DLD1 (cell line): ENCODE measurements around the gene TUBGCP2.

ENCODE experiments used
- in situ Hi-C: cut with HindIII; loops from 2 replicates; pipeline ENCODE4 v1.10.0; 2017; ENCODE audit warnings: low sequenced_read_pairs

Gene TUBGCP2

GRCh38 chr10:133252223-133252552 is 56.5 kb downstream of the TUBGCP2 start:
- in situ Hi-C loops: loop anchor here (25.0 kb wide), 1 partner anchor 90 kb away; the partner anchor contains the start of gene KNDC1

DNA sequence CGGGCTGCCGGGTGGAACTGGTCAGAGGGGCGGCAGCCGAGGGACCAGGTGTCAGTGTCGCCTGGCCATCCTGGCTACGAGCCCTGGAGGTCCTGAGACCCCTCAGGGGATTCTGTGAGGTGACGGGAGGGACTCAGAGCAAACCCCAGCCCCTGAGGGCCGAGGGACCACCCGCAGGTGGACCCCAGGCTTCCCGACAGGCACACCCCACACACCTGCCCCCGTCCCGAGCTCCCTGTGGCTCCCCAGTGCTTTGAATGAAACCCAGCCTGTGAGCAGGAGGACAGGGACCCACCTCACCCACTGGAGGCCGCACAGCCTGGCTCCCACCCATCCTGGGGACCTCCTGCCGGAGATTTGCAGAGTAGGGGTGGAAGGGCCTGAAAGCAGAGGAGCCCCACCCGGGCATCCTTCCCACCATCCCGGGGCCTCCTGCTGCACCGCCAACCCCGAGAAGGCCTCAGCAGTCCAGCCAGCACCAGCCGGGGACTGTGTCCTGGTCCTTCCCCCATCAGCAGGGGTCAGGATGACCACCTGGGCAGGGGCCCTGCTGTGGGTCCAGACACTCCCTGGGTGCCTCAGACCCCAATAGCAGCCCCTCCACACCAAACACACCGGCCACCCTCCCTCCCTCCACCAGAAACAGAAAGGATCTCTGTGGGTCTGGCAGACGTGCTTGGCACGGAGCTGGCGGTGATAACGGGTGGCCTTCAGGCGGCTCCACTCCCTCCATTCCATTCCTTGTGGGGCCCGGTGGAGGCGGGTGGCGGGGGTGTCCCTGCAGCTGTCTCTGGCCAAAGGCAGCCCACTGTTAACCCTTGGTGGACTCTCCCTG is 57.1 kb downstream of the TUBGCP2 start:
- in situ Hi-C loops: loop anchor here (25.0 kb wide), 1 partner anchor 89 kb away; the partner anchor contains the start of gene KNDC1

DNA sequence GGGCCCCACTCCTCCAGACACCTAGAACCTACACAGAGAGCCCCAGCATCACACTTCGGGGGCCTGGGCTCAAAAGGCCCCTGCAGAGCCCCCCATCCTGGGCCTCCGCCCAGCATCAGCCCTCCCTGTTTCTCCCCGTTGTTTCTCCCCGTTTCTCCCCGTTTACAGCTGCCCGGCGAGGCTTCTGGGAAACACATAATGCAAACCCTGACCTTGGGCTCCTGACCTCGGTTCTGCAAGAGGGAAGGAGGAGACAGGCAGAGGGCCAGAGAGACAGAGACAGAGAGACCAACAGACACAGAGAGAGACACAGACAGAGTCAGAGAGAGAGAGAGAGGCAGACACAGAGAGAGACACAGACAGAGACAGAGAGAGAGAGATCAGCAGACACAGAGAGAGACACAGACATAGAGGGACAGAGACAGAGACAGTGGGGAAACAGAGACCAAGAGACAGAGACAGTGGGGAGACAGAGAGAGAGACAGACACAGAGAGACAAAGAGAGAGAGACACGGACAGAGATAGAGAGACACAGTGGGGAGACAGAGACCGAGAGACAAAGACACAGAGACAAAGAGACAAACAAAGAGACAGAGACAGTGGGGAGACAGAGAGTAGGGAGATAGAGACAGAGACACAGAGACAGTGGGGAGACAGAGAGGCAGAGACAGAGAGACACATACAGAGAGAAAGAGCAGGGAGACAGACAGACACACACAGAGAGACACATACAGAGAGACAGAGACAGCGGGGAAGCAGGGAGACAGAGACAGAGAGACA is 58.5 kb downstream of the TUBGCP2 start:
- in situ Hi-C loops: loop anchor here (25.0 kb wide), 1 partner anchor 88 kb away; the partner anchor contains the start of gene KNDC1

DNA sequence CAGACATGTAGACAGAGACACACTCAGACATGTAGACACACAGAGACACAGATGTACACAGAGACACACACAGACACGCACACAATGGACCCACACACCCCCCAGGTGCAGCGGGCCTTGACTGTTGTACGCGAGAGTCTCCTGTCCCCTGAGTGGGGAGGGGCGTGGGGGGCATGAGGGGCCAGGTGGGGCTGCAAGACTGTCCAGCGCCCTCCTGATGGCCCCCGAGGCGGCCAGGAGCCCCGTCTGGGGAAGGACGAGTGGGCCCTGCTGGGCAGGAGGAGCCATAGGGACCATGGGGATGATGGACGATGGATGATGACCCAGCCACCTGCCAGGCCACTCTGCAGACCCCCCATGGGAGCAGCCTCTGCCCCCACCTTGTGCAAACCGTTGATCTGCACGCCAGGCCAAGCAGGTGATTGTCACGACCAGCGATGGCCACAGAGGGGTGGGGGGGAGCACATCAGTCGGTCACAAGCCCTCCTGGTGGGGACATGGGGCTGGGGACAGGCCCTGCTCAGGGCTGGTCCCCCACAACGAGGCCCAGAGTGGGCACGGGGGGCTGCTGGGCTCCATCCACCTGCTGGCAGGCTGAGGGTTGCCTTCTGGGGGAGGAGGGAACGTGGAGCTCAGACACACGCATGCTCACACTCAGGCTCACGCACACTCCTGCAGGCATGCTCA is 59.4 kb downstream of the TUBGCP2 start:
- in situ Hi-C loops: no loop called here

GRCh38 chr10:133248334-133248715 is 60.3 kb downstream of the TUBGCP2 start:
- in situ Hi-C loops: no loop called here

GRCh38 chr10:133247681-133248333 is 60.9 kb downstream of the TUBGCP2 start:
- in situ Hi-C loops: no loop called here

GRCh38 chr10:133246236-133246626 is 62.4 kb downstream of the TUBGCP2 start:
- in situ Hi-C loops: no loop called here

- in situ Hi-C loops: no loop called here
Observed at GRCh38 chr10:133245439-133246235, 63.0 kb downstream of the TUBGCP2 start.

- in situ Hi-C loops: no loop called here
Observed at GRCh38 chr10:133243593-133243992, 65.1 kb downstream of the TUBGCP2 start.

- in situ Hi-C loops: no loop called here
Observed at GRCh38 chr10:133242611-133243356, 65.9 kb downstream of the TUBGCP2 start.

DNA sequence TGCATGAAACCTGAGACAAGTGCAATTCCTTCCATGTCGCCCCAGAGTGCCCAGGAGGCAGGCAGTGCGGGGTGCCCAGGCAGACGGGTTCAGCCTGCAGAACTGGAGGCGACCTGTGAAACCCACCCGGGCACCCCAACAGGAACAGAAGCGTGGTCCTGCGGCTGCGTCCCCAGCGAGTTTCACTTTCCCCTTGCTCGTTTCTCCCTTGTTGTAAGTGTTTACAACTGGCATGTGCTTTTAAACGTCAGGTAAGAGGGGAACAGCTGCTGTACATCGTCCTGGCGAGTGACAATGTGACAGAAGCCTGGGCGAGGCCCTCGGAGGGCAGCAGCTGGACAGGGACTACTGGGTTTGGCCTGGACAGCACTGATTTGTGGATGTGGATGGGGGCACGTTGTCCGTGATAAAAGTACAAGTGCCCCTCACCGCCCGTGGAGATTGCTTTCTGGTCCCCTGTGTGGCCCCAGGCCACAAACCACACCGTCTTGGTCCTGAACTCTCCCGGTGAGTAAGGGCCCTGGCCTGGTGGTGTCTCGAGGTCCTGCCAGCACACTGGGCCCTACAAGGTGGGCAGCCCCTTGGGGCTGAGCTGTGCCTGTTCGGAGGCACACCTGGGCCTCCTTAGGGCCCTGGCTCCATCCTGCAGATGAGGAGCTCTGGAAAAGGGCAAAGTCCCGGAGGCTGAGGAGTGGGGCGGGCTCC is 67.0 kb downstream of the TUBGCP2 start:
- in situ Hi-C loops: no loop called here

GRCh38 chr10:133239990-133240389 is 68.7 kb downstream of the TUBGCP2 start:
- in situ Hi-C loops: no loop called here

DNA sequence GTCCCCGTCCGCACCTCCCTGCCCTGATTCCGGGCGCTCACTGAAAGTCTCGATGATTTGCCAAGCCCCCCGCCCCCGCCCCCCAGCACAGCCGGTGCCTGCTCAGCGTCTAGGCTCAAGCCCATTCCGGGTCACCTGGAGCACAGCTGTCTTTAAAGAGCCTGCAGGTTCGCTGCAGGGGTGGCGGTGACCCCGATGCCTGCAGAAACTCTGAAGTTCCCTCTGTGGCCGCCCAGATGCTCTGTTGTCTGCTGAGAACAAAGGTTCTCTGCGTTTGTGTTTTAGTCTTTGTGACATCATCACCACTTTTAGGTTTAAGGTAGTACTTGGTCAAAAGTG is 70.2 kb downstream of the TUBGCP2 start:
- in situ Hi-C loops: no loop called here

DNA sequence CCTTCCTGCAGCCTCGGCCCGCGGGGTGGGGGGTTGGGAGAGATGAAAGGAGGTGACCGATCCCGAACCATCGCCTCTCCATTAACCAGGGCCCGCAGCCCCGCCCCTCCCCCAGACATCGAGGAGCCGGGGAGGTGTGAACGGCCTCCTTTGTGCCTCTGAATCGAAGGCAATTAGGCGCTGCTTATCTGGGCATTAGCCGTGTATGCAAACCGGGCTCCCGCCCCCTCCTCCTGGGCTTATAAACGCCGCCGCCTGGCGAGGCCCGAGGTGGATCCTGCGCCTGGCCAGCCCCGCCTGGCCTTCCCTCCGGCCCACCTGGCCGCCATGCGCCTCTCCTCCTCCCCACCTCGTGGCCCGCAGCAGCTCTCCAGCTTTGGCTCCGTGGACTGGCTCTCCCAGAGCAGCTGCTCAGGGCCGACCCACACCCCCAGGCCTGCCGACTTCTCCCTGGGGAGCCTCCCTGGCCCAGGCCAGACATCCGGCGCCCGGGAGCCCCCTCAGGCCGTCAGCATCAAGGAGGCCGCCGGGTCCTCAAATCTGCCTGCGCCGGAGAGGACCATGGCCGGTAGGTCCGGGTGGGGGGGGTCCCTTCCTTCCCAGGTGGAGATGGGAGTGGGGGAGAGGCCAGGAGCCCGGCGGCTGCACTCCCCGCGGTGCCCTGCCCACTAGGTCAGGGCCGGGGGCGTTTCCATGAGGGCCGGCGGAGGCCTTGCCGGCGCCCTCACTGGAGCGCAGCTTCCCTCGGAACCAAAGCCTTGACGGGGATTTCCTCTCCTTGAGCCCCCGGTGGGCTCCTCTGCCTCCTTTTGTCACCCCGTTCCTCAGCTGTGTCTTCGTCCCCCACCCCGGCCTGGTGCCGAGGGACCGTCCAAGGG is 70.8 kb downstream of the TUBGCP2 start, which contains the start of gene VENTX:
VENTX (plus strand) TSS at position 268 of the 878 bp plus-strand sequence; CDS start at position 328, 60 bp downstream.
- in situ Hi-C loops: no loop called here

DNA sequence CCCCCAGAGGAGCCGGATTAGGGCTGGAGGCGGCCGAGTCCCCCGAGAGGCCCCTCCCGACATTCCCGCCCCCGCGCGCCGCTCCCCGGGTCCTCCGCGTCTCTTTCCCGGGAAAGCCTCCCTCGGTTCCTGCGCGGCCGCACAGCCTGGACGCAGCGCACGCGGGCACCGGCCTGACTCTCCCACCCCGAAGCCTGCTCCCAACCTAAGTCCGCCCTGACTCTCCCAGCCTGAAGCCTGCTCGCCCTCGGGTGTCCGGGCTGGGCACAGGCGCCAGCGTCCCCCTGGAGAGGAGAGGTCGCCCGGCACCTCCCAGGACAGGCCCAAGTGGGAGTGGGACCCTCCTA is 71.5 kb downstream of the TUBGCP2 start:
- in situ Hi-C loops: no loop called here

GRCh38 chr10:133236401-133237240 is 72.1 kb downstream of the TUBGCP2 start:
- in situ Hi-C loops: no loop called here

DNA sequence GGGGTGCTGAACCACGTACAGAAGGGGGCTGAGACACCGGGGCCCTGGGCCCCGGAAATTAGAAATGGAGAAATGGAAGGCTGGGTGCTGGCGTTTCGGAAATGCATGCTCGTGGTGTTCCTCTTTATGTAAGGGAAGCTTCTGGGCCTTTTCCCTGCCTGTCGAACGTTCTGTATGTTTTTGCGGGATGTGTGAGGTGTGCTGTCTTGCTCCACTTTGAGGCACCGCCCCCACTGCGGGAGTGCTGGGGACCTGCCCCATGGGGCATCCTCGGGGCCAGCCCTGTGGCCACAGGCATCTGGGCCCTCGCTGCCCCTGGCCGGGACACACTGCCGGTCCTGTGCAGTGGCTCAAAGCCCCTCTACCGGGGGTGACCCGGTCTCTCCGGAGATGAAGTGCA is 72.7 kb downstream of the TUBGCP2 start:
- in situ Hi-C loops: no loop called here
